H9 (cell line): ENCODE data around the gene FEN1. TPM values are rescaled to one million over a fixed set of nuclear protein-coding genes. Genes with fewer than 3 reads are reported as not detected.

Experiments
- DNase-seq: peaks from one replicate; pipeline ENCODE4 v3.0.0-alpha.2; 2017
- H2AFZ ChIP-seq: one replicate; pipeline ENCODE4 v1.6.1; 2013; ENCODE audit warnings: mild to moderate bottlenecking, low read length, control low read depth, moderate library complexity
- H2AK5ac ChIP-seq: 2 replicates; pipeline ENCODE4 v1.6.1; 2013; ENCODE audit warnings: low read length, control low read depth, mixed read lengths; ENCODE audit not compliant: insufficient read length
- H2BK120ac ChIP-seq: one replicate; pipeline ENCODE4 v1.6.1; 2013; ENCODE audit warnings: low read depth, mild to moderate bottlenecking, low read length, control low read depth, inconsistent platforms; ENCODE audit not compliant: poor library complexity, severe bottlenecking
- H2BK12ac ChIP-seq: 2 replicates; pipeline ENCODE4 v1.6.1; 2013; ENCODE audit warnings: low read length, control low read depth, mixed read lengths, low read depth; ENCODE audit not compliant: insufficient read length
- H2BK15ac ChIP-seq: 2 replicates; pipeline ENCODE4 v1.6.1; 2013; ENCODE audit warnings: low read depth, low read length, control low read depth
- H2BK20ac ChIP-seq: one replicate; pipeline ENCODE4 v1.6.1; 2013; ENCODE audit warnings: low read depth, mild to moderate bottlenecking, low read length, control low read depth, inconsistent platforms; ENCODE audit not compliant: poor library complexity, severe bottlenecking
- H2BK5ac ChIP-seq: 2 replicates; pipeline ENCODE4 v1.6.1; 2013; ENCODE audit warnings: low read length, control low read depth, mixed read lengths; ENCODE audit not compliant: insufficient read length
- H3K14ac ChIP-seq: 2 replicates; pipeline ENCODE4 v1.6.1; 2013; ENCODE audit warnings: low read length, control low read depth; ENCODE audit not compliant: insufficient read depth
- H3K18ac ChIP-seq: 2 replicates; pipeline ENCODE4 v1.6.1; 2013; ENCODE audit warnings: low read depth, mild to moderate bottlenecking, mixed read lengths, low read length, control low read depth; ENCODE audit not compliant: insufficient read length
- H3K23ac ChIP-seq: 2 replicates; pipeline ENCODE4 v1.6.1; 2013; ENCODE audit warnings: low read length, control low read depth, mixed read lengths, low read depth; ENCODE audit not compliant: insufficient read length
- H3K23me2 ChIP-seq: 2 replicates; pipeline ENCODE4 v1.6.1; 2013; ENCODE audit warnings: low read depth, mild to moderate bottlenecking, mixed read lengths, low read length, control low read depth; ENCODE audit not compliant: insufficient read length, poor library complexity, severe bottlenecking
- H3K27ac ChIP-seq: 2 replicates; pipeline ENCODE4 v1.5.1; 2013; ENCODE audit warnings: low read length, control low read depth, mixed read lengths, low read depth; ENCODE audit not compliant: insufficient read length
- H3K27me3 ChIP-seq: 2 replicates; pipeline ENCODE4 v1.6.1; 2013; ENCODE audit warnings: low read length, control low read depth, inconsistent platforms; ENCODE audit not compliant: insufficient read depth
- H3K4ac ChIP-seq: 2 replicates; pipeline ENCODE4 v1.6.1; 2013; ENCODE audit warnings: low read depth, mild to moderate bottlenecking, control low read depth, inconsistent platforms, low read length, moderate library complexity
- H3K4me1 ChIP-seq: 2 replicates; pipeline ENCODE4 v1.6.1; 2013; ENCODE audit warnings: low read length, control low read depth, inconsistent platforms; ENCODE audit not compliant: insufficient read depth
- H3K4me2 ChIP-seq: 2 replicates; pipeline ENCODE4 v1.6.1; 2013; ENCODE audit warnings: low read length, control low read depth, mixed read lengths; ENCODE audit not compliant: insufficient read length, insufficient read depth
- H3K56ac ChIP-seq: 2 replicates; pipeline ENCODE4 v1.6.1; 2013; ENCODE audit warnings: low read depth, mild to moderate bottlenecking, mixed read lengths, low read length, control low read depth; ENCODE audit not compliant: insufficient read length
- H3K79me1 ChIP-seq: 2 replicates; pipeline ENCODE4 v1.6.1; 2013; ENCODE audit warnings: low read depth, mild to moderate bottlenecking, moderate library complexity, low read length, control low read depth, inconsistent platforms; ENCODE audit not compliant: insufficient read depth, poor library complexity, severe bottlenecking
- H3K79me2 ChIP-seq: 2 replicates; pipeline ENCODE4 v1.6.1; 2013; ENCODE audit warnings: low read length, control low read depth, inconsistent platforms; ENCODE audit not compliant: insufficient read depth
- H3K9ac ChIP-seq: 2 replicates; pipeline ENCODE4 v1.6.1; 2013; ENCODE audit warnings: low read length, control low read depth, mixed read lengths; ENCODE audit not compliant: insufficient read length; ENCODE audit errors: extremely low read depth
- H3K9me3 ChIP-seq: one replicate; pipeline ENCODE4 v1.6.1; 2013; ENCODE audit warnings: low read depth, low read length, inconsistent platforms; ENCODE audit not compliant: control insufficient read depth
- H3T11ph ChIP-seq: one replicate; pipeline ENCODE4 v1.6.1; 2013; ENCODE audit warnings: mild to moderate bottlenecking, low read length, control low read depth, inconsistent platforms
- H4K20me1 ChIP-seq: one replicate; pipeline ENCODE4 v1.6.1; 2013; ENCODE audit not compliant: control insufficient read depth, insufficient read length, insufficient read depth
- H4K5ac ChIP-seq: 2 replicates; pipeline ENCODE4 v1.6.1; 2013; ENCODE audit warnings: low read depth, mild to moderate bottlenecking, mixed read lengths, low read length, control low read depth; ENCODE audit not compliant: insufficient read length
- H4K8ac ChIP-seq: replicated peaks from 2 replicates; pipeline ENCODE4 v1.6.1; 2013; ENCODE audit warnings: low read length, control low read depth, mixed read lengths, low read depth; ENCODE audit not compliant: insufficient read length
- H4K91ac ChIP-seq: 2 replicates; pipeline ENCODE4 v1.6.1; 2013; ENCODE audit warnings: low read depth, mild to moderate bottlenecking, moderate library complexity, mixed read lengths, low read length, control low read depth; ENCODE audit not compliant: insufficient read length
- H3K27ac Mint-ChIP-seq, 3 experiments: 2 replicates in 2 of 3; 3 replicates in 1 of 3; pipeline ENCODE4 v1.8.0; 2020 to 2021; ENCODE audit warnings: mixed read lengths in 3 of 3, mild to moderate bottlenecking in 1 of 3, moderate library complexity in 1 of 3
- H3K27me3 Mint-ChIP-seq: 2 replicates; pipeline ENCODE4 v1.8.0; 2021; ENCODE audit warnings: low read depth, mild to moderate bottlenecking, moderate library complexity, mixed read lengths
- H3K36me3 Mint-ChIP-seq, 3 experiments: 2 replicates in 2 of 3; 3 replicates in 1 of 3; pipeline ENCODE4 v1.8.0; 2020 to 2021; ENCODE audit warnings: low read depth in 3 of 3, mixed read lengths in 3 of 3; ENCODE audit not compliant: insufficient read depth in 1 of 3
- H3K4me1 Mint-ChIP-seq, 2 experiments: 2 replicates each; pipeline ENCODE4 v1.8.0; 2020; ENCODE audit warnings: mixed read lengths in 2 of 2
- H3K4me3 Mint-ChIP-seq, 2 experiments: 2 replicates in 1 of 2; 3 replicates in 1 of 2; pipeline ENCODE4 v1.8.0; 2020 to 2021; ENCODE audit warnings: mild to moderate bottlenecking in 2 of 2, mixed read lengths in 2 of 2, moderate library complexity in 1 of 2
- H3K9me3 Mint-ChIP-seq, 2 experiments: 2 replicates in 1 of 2; 3 replicates in 1 of 2; pipeline ENCODE4 v1.8.0; 2020; ENCODE audit warnings: mild to moderate bottlenecking in 2 of 2, mixed read lengths in 2 of 2, moderate library complexity in 1 of 2
- WGBS: extraction: QIAGEN DNeasy Blood & Tissue Kit; methylation state at CpG from one replicate; pipeline ENCODE4 v1.1.7; 2013; ENCODE audit warnings: missing lambda C conversion rate, low lambda C conversion rate, mixed read lengths; ENCODE audit not compliant: insufficient read length; ENCODE audit errors: extremely low coverage; 5-methylcytosine and 5-hydroxymethylcytosine counted together
- total RNA-seq: library from RNA; stranded (reverse); gene quantifications from 2 replicates; pipeline ENCODE4 v1.2.1, GENCODE V29; 2021
- TF ChIP-seq, protein P1 (sequence below): fragments of 200-600 bp; sonication (generic); conservative IDR thresholded peaks from 3 replicates; pipeline ENCODE4 v1.8.0; 2021; ENCODE audit warnings: antibody characterized with exemption, mild to moderate bottlenecking

Gene FEN1
- total RNA-seq, 1 experiment from 2014 or later = 114 TPM

DNA sequence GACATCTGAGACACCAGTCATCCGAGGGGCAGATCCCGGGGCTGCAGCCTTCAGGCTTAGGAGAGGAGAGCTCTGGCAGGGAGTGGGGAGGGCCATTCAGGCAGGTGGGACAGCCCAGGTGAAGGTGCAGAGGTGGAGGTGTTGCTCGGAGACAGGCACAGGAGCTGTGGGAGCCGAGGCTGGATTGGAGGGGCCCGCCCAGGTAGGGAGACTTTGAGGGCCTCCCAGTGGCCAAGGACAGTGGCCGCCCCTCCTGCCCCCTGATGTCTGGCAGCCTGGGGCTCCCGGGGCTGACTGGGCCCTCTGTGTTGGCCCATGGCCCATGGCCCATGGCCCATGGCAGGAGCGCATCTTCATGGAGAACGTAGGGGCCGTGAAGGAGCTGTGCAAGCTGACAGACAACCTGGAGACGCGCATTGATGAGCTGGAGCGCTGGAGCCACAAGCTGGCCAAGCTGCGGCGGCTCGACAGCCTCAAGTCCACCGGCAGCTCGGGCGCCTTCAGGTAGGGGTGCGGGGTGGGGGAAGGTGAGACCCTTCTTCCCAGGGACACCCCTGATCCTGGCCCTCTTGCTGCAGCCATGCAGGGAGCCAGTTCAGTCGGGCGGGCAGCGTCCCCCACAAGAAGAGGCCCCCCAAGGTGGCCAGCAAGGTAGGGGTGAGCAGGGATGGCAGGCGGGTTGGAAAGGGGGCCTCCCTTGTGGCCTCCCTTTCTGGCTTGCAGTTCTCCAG is 13.6 kb upstream of the FEN1 start:
- Histone ChIP-seq H3K27me3 (no peaks in the 10 kb centered on the region), H4K20me1 (no peaks in the 10 kb centered on the region), H3K9ac (no peak overlapping the region), H2AK5ac (no peak overlapping the region), H3K56ac (no peak overlapping the region), H2BK20ac (no peak overlapping the region), H3K79me2 (no peaks in the 10 kb centered on the region), H3K18ac (no peak overlapping the region), H2BK5ac (no peak overlapping the region), H4K91ac (no peak overlapping the region), H3K79me1 (no peaks in the 10 kb centered on the region), H3K4me2 (no peak overlapping the region), H4K8ac (no peak overlapping the region), H3K14ac (no peak overlapping the region; the same call in 1 of the 2 replicates), H3T11ph (no peak overlapping the region), H4K5ac (no peak overlapping the region), H3K9me3 (no peaks in the 10 kb centered on the region), H2BK12ac (no peak overlapping the region), H3K23me2 (no peaks in the 10 kb centered on the region), H3K4me1 (no peaks in the 10 kb centered on the region), H3K4ac (no peak overlapping the region), H3K23ac (no peak overlapping the region), H2BK15ac (no peak overlapping the region), H3K27ac (no peak overlapping the region), H2BK120ac (no peak overlapping the region), H2AFZ (no peak overlapping the region)
- TF ChIP-seq, protein P1, sequence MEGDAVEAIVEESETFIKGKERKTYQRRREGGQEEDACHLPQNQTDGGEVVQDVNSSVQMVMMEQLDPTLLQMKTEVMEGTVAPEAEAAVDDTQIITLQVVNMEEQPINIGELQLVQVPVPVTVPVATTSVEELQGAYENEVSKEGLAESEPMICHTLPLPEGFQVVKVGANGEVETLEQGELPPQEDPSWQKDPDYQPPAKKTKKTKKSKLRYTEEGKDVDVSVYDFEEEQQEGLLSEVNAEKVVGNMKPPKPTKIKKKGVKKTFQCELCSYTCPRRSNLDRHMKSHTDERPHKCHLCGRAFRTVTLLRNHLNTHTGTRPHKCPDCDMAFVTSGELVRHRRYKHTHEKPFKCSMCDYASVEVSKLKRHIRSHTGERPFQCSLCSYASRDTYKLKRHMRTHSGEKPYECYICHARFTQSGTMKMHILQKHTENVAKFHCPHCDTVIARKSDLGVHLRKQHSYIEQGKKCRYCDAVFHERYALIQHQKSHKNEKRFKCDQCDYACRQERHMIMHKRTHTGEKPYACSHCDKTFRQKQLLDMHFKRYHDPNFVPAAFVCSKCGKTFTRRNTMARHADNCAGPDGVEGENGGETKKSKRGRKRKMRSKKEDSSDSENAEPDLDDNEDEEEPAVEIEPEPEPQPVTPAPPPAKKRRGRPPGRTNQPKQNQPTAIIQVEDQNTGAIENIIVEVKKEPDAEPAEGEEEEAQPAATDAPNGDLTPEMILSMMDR = no peak
- peak; percentile 28 for DNase-seq
- peak overlapping the region in 2 of 3 experiments; percentile 22 to 76; a peak in 4 of 7 replicates for H3K27ac Mint-ChIP-seq
- WGBS = no CpG with 5 or more reads among the region's 24 CpGs
- peaks cover 0 to 5% of the 10 kb centered on the region in 2 experiments; a peak in 2 of 5 replicates for H3K9me3 Mint-ChIP-seq
- peaks cover 2% of the 10 kb centered on the region; the same call in 1 of the 2 replicates for H3K27me3 Mint-ChIP-seq
- peaks cover 6 to 26% (median 18%) of the 10 kb centered on the region in 3 experiments for H3K36me3 Mint-ChIP-seq
- H3K4me1 Mint-ChIP-seq = peaks cover 20 to 22% of the 10 kb centered on the region in 2 experiments
- no peak overlapping the region for H3K4me3 Mint-ChIP-seq
